ENCODE measurements around the gene MMP23B. TPM values are rescaled to one million over a fixed set of nuclear protein-coding genes. Genes with fewer than 3 reads are reported as not detected.

Gene MMP23B
- total RNA-seq, 1 experiment from 2014 or later = 0.67 TPM

DNA sequence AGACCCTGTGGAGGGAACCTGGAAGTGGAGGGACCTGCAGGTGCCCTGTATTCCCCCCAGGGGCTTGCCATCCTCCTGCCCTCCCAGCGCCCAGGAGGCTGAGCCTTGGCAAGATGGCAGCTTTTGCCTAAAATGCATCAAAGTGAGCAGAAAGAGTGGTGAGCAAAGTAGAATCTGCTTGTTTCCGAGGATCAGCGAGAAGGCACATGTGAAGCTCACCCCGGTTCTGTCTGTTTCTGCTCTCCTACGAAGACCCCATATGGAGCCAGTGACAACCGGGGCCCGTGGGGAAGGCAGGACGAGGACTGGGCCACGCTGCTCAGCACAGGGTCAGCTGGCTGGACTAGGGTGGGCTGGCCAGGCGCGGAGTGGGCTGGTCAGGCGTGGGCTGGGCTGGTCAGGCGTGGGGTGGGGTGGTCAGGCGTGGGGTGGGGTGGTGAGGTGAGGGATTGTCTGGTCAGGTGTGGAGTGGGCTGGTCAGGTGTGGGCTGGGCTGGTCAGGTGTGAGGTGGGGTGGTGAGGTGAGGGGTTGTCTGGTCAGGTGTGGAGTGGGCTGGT is 26.9 kb upstream of the MMP23B start:
- H3K27me3 ChIP-seq (replicated peaks; ENCODE audit: insufficient read depth, low read depth, low read length, poor library complexity) = no peaks in the 10 kb centered on the region
- BruUV-seq (replicated peaks) = no TSS peak
- CTCF ChIA-PET = no interaction called here
- intact Hi-C loops (cut with micrococcal nuclease; ENCODE audit: unreplicated experiment) = no loop called here
- no peak overlapping the region for H3K4me3 ChIP-seq (ENCODE audit: low read depth, low read length, poor library complexity, severe bottlenecking)
- no peaks in the 10 kb centered on the region for H3K9me3 ChIP-seq (ENCODE audit: low read depth, low read length, poor library complexity, severe bottlenecking)
- no peaks in the 10 kb centered on the region for H3K36me3 ChIP-seq (ENCODE audit: insufficient read depth, low read length, poor library complexity, severe bottlenecking)
- H3K27ac ChIP-seq (ENCODE audit: low read depth, low read length, poor library complexity, severe bottlenecking) = no peak overlapping the region
- POLR2A ChIA-PET (ENCODE audit: low non-redundant PET) = no interaction called here
- no peak for TF ChIP-seq EZH2 (IDR thresholded peaks at IDR 0.05; ENCODE audit: borderline replicate concordance, low read depth, low read length, poor library complexity, severe bottlenecking)
- H3K4me1 ChIP-seq (ENCODE audit: insufficient read depth, low read length, poor library complexity, severe bottlenecking) = no peaks in the 10 kb centered on the region
- DNase-seq (ENCODE audit: low spot score) = peak; percentile 45

DNA sequence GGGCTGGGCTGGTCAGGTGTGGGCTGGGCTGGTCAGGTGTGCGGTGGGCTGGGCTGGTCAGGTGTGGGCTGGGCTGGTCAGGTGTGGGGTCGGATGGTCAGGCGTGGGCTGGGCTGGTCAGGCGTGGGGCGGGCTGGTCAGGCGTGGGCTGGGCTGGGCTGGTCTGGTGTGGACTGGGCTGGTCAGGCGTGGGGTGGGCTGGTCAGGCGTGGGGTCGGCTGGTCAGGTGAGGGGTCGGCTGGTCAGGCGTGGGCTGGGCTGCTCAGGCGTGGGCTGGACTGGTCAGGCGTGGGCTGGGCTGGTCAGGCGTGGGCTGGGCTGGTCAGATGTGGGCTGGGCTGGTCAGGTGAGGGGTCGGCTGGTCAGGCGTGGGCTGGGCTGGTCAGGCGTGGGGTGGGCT is 26.2 kb upstream of the MMP23B start:
- no peak for DNase-seq (ENCODE audit: low spot score)
- H3K27me3 ChIP-seq (replicated peaks; ENCODE audit: insufficient read depth, low read depth, low read length, poor library complexity) = no peaks in the 10 kb centered on the region
- intact Hi-C loops (cut with micrococcal nuclease; ENCODE audit: unreplicated experiment) = no loop called here
- H3K27ac ChIP-seq (ENCODE audit: low read depth, low read length, poor library complexity, severe bottlenecking) = no peak overlapping the region
- no peaks in the 10 kb centered on the region for H3K9me3 ChIP-seq (ENCODE audit: low read depth, low read length, poor library complexity, severe bottlenecking)
- BruUV-seq (replicated peaks) = no TSS peak
- H3K4me1 ChIP-seq (ENCODE audit: insufficient read depth, low read length, poor library complexity, severe bottlenecking) = no peaks in the 10 kb centered on the region
- no peaks in the 10 kb centered on the region for H3K36me3 ChIP-seq (ENCODE audit: insufficient read depth, low read length, poor library complexity, severe bottlenecking)
- TF ChIP-seq CTCF (conservative IDR thresholded peaks at IDR 0.05; ENCODE audit: low read depth, low read length) = no peak
- POLR2A ChIA-PET (ENCODE audit: low non-redundant PET) = no interaction called here
- CTCF ChIA-PET = no interaction called here
- H3K4me3 ChIP-seq (ENCODE audit: low read depth, low read length, poor library complexity, severe bottlenecking) = no peak overlapping the region

DNA sequence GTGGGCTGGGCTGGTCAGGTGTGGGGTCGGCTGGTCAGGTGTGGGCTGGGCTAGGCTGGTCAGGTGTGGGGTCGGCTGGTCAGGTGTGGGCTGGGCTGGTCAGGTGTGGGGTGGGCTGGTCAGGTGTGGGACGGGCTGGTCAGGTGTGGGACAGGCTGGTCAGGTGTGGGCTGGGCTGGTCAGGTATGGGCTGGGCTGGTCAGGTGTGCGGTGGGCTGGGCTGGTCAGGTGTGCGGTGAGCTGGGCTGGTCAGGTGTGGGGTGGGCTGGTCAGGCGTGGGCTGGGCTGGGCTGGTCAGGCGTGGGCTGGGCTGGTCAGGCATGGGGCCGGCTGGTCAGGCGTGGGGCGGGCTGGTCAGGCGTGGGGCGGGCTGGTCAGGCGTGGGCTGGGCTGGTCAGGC is 25.7 kb upstream of the MMP23B start:
- Histone ChIP-seq H3K4me1 (ENCODE audit: insufficient read depth, low read length, poor library complexity, severe bottlenecking) (no peaks in the 10 kb centered on the region), H3K27ac (ENCODE audit: low read depth, low read length, poor library complexity, severe bottlenecking) (no peak overlapping the region), H3K9me3 (ENCODE audit: low read depth, low read length, poor library complexity, severe bottlenecking) (no peaks in the 10 kb centered on the region), H3K27me3 (replicated peaks; ENCODE audit: insufficient read depth, low read depth, low read length, poor library complexity) (no peaks in the 10 kb centered on the region), H3K36me3 (ENCODE audit: insufficient read depth, low read length, poor library complexity, severe bottlenecking) (no peaks in the 10 kb centered on the region), H3K4me3 (ENCODE audit: low read depth, low read length, poor library complexity, severe bottlenecking) (no peak overlapping the region)
- intact Hi-C loops (cut with micrococcal nuclease; ENCODE audit: unreplicated experiment) = no loop called here
- POLR2A ChIA-PET (ENCODE audit: low non-redundant PET) = interaction anchor here (0.7 kb wide), 1 partner anchor 45 kb away, joined by 3 read pairs; no protein-coding TSS in a partner anchor
- CTCF ChIA-PET = no interaction called here
- BruUV-seq (replicated peaks) = no TSS peak
- no peak for DNase-seq (ENCODE audit: low spot score)
- TF ChIP-seq CTCF (conservative IDR thresholded peaks at IDR 0.05; ENCODE audit: low read depth, low read length) (no peak), EZH2 (IDR thresholded peaks at IDR 0.05; ENCODE audit: borderline replicate concordance, low read depth, low read length, poor library complexity, severe bottlenecking) (no peak)

DNA sequence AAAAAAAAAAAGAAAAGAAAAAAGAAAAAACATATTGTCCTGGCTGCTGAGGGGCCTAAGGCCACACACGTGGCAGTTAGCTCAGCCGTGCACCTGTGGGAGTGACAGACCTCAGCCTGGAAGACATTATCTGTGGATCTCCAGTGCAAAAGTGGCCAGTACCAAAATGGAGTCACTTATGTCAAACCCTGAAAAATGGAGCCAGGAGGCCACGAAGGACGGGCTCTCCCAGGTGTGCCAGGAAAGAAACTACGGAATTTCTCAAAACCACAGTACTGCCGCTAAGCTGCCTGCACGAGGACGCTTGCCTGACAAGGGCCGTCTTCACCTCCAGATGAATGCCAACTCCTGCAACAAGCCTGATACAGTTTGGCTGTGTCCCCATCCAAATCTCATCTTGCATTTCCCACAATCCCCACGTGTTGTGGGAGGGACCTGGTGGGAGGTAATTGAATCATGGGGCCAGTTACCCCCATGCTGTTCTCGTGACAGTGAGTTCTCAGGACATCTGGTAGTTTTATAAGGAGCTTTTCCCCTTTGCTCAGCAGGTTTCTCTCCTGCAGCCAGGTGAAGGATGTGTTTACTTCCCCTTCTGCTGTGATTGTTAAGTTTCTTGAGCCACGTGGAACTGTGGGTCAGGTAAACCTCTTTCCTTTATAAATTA is 22.0 kb upstream of the MMP23B start:
- no peaks in the 10 kb centered on the region for H3K36me3 ChIP-seq (ENCODE audit: insufficient read depth, low read length, poor library complexity, severe bottlenecking)
- TF ChIP-seq EZH2 (IDR thresholded peaks at IDR 0.05; ENCODE audit: borderline replicate concordance, low read depth, low read length, poor library complexity, severe bottlenecking) (no peak), CTCF (conservative IDR thresholded peaks at IDR 0.05; ENCODE audit: low read depth, low read length) (no peak)
- CTCF ChIA-PET = no interaction called here
- H3K4me3 ChIP-seq (ENCODE audit: low read depth, low read length, poor library complexity, severe bottlenecking) = no peak overlapping the region
- DNase-seq (ENCODE audit: low spot score) = no peak
- H3K27me3 ChIP-seq (replicated peaks; ENCODE audit: insufficient read depth, low read depth, low read length, poor library complexity) = no peaks in the 10 kb centered on the region
- POLR2A ChIA-PET (ENCODE audit: low non-redundant PET) = no interaction called here
- intact Hi-C loops (cut with micrococcal nuclease; ENCODE audit: unreplicated experiment) = no loop called here
- H3K27ac ChIP-seq (ENCODE audit: low read depth, low read length, poor library complexity, severe bottlenecking) = no peak overlapping the region
- no peaks in the 10 kb centered on the region for H3K9me3 ChIP-seq (ENCODE audit: low read depth, low read length, poor library complexity, severe bottlenecking)
- peaks cover 7% of the 10 kb centered on the region for H3K4me1 ChIP-seq (ENCODE audit: insufficient read depth, low read length, poor library complexity, severe bottlenecking)
- no TSS peak for BruUV-seq (replicated peaks)
